A673 (cell line): Measurements from ENCODE around the gene WDFY3.

Experiments used
- CTCF ChIP-seq: fragments of 300-800, 200-600 bp; sonication (generic); conservative IDR thresholded peaks from 2 replicates; pipeline ENCODE4 v1.5.1; 2017; ENCODE audit warnings: low read depth, mild to moderate bottlenecking, antibody characterized with exemption, low read length, moderate library complexity, mixed read lengths
- EZH2 ChIP-seq: fragments of 200-600 bp; sonication (generic); IDR thresholded peaks from 2 replicates; pipeline ENCODE4 v1.6.1; 2017; ENCODE audit warnings: borderline replicate concordance, low read depth, mild to moderate bottlenecking, mixed read lengths, antibody characterized with exemption, low read length; ENCODE audit not compliant: poor library complexity, severe bottlenecking

GRCh38 chr4:84718699-84719098, 247.8 kb downstream of the WDFY3 start:
- TF ChIP-seq CTCF = no peak
- TF ChIP-seq EZH2 = no peak
